VCaP (cell line): ENCODE results near the gene SEC16A.

ENCODE experiments used
- H3K27ac ChIP-seq: fragments of 450-650 bp; 2 replicates; pipeline ENCODE4 v1.5.1; 2017
- TF ChIP-seq, protein P1 (sequence below): fragments of 450-650 bp; conservative IDR thresholded peaks from 2 replicates; pipeline ENCODE4 v1.5.1; 2017; ENCODE audit warnings: mild to moderate bottlenecking, moderate library complexity

SEC16A gene

DNA sequence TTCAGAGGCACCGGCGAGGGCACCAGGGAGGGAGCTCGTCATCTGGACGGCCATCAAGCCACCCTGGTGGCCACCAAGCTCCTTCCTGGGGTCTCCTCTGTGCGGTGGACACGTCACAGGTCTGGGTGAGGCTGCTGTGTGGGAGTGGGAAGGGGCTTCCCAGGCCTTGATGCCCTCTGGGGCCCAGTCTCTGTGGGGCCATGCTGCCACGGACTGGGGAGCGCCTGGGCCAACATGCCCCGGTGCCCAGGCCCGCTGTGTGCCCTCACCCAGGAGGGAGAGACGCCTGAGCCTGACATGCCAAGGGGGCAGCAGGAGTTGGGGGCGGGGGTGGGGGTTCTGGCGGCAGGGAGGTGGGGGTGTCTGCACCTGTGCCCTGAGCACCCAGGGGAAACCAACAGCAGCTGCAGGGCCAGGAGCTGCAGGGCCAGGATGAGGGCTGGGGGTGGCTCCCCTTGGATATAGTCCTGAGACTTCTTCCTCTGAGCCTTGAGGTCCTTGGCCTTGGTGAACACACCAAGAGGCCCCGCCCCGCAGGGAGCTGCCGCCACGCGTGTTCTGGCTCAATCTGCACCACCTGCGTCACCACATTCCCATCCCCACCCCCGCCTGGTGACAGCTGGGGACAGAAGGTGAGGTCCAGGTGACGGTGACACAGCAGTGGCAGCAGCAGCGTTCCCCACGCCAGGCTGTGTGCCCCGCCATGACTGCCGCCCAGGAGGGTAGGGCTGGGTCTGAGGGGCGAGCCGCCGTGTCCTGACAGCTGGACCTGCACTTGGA lies 15.3 kb upstream of the SEC16A start:
- TF ChIP-seq, protein P1, sequence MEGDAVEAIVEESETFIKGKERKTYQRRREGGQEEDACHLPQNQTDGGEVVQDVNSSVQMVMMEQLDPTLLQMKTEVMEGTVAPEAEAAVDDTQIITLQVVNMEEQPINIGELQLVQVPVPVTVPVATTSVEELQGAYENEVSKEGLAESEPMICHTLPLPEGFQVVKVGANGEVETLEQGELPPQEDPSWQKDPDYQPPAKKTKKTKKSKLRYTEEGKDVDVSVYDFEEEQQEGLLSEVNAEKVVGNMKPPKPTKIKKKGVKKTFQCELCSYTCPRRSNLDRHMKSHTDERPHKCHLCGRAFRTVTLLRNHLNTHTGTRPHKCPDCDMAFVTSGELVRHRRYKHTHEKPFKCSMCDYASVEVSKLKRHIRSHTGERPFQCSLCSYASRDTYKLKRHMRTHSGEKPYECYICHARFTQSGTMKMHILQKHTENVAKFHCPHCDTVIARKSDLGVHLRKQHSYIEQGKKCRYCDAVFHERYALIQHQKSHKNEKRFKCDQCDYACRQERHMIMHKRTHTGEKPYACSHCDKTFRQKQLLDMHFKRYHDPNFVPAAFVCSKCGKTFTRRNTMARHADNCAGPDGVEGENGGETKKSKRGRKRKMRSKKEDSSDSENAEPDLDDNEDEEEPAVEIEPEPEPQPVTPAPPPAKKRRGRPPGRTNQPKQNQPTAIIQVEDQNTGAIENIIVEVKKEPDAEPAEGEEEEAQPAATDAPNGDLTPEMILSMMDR = no peak
- H3K27ac ChIP-seq = no peak overlapping the region

DNA sequence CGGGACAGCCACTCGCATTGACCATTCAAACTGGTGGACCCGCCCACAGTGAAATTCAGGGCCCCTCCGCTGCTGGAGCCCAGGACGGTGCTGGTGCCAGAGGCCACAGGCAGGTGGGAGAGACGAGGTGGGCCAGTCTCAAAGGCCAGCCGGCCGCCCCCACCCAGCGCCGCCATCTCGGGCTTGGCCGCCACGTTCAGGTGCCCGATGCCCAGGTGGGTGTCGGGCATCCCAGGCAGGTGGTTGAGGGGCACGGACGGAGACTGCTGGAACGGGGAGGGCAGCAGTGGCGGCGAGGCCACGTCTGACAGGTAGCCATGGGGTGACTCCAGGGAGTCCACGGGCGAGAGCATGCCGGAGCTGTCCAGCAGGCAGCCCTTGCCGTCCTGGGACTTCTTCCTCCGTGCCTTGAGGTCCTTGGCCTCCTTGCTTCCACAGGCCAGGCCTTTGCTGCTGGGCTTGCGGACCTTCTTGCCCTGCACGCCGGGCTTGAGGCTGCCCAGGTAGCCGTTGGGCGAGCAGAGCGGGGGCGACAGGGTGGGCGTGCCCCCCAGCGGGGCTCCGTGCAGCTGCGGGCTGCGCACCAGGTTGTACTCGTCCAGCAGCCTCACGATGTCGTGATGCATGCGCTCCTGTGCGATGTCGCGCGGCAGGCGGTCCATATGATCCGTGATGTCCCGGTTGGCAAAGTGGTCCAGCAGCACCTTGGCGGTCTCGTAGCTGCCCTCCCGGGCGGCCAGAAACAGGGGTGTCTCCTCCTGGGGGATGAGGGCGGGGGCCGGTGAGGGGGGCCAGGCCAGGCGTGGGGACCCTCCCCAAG lies 14.2 kb upstream of the SEC16A start:
- H3K27ac ChIP-seq = no peak overlapping the region
- TF ChIP-seq, protein P1 = no peak

DNA sequence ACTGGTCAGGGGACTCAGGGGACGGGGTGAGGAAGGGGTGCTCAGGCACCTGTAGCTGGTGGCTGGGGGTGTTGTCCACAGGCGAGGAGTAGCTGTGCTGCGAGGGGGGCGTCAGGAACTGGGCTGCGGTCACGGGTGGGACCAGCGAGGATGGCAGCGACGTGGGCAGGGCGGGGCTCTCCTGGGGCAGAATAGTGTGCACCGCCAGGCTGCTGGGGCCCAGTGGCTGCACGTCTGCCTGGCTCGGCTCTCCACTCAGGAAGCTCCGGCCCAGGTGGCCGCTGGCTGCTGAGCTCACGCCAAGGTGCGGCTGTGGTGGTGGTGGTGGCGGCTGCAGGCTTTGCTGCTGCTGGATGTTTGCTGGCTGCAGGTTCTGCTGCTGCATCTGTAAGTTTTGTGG lies 13.3 kb upstream of the SEC16A start:
- TF ChIP-seq, protein P1 = no peak
- H3K27ac ChIP-seq = no peak overlapping the region

DNA sequence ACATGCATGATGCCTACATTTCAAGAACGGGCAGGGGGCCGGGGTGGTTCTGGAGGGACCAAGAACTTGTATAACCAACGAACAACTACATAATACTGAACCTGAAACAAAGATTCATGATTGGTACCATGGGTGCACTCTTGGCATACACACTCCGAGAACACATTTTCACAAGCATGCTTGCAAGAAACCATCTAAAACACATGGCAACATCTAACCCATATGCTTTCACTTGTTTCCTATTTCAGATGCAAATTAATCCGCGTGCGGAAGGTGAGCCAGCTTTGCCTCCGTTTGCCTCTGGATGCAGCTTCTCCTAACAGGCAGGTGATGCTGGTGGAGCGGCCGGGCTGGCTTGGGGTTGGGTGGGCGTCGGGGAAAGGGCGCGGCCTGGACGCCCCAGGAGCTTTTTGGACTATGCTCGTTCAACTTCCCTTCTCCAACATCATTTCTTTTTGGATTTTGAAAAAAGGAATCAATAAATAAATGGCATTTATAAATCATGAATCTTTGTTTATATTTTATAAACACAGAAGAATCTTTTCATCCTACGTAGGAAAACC lies 12.5 kb upstream of the SEC16A start:
- H3K27ac ChIP-seq = no peak overlapping the region
- TF ChIP-seq, protein P1 = no peak

DNA sequence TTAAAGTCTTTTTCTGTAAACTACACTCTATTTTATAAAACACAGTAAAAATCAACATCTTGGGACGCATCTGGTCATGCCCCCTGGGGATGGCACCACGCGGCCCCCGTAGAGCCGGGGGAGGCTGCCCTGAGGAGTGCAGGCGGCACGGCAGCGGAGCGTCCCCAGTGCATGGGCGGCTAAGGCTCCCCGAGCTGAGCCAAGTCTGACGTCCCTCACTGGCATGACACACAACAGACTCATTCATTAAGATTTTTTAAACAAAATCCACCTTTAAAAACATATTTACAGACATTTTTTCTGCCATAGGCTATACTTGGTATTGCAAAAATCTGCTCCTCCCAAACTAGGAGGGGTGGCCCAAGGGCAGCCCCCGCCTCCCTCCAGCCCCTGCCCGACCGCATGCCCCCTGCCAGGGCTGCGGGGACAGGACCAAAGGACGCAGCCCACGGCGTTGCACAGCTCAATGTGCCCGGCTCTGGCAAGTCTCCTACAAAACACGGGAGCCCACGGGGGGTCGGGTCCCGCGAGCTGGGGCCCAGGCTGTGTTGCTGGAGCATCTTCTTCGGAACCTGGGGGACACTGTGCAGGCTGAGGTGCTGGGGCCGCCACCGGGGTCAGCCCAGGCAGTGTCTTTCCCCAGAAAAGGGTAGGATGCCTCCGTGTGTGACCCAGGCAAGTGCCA lies 11.8 kb upstream of the SEC16A start:
- TF ChIP-seq, protein P1 = no peak
- H3K27ac ChIP-seq = no peak overlapping the region

DNA sequence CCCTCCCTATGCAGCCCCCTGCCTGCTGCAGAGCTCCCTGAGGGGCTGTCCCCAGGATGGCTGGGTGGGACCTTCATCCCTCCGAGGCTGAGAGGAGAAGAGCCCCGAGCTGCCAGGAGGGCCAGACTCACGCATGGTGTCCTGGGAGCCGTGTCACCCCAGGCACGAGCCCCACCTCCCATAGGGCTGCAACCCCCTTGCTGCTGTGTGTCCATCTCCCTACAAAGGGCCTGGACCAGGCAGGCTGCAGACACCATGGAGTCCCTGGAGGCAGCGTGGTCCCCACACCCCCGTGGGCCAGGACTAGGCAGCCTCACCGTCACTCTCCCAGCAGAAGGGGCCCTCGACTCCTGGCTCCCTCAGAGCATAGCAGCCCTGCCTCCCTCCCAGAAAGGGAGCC lies 11.2 kb upstream of the SEC16A start:
- TF ChIP-seq, protein P1 = no peak

DNA sequence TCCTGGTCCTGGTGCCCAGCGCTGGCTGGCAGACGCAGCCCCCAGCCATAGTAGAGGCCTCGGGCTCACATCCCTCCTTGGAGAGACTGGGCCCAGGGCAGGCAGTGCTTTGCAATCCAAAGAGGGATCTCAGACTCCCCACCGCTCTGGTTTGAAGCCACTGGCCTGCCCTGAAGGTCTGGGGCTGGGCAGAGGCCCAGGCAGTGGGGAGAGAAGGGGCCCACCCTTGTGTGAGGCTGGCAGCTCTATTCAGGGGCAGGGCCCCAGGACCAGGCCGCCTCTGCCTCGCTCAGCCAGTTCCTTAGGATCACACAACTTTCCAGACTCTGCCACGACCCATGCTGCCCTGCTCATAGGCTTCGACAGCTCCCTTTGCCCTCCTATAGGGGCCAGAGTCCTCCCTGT lies 10.7 kb upstream of the SEC16A start:
- H3K27ac ChIP-seq = no peak overlapping the region
- TF ChIP-seq, protein P1 = no peak

More for the DNA sequence above, 11.2 kb upstream of the SEC16A start:
- H3K27ac ChIP-seq = no peak overlapping the region
